NCI-H1694 treated with DMSO at 0.1 percent for 48 hours (cell line): ENCODE measurements around the gene URM1.

Experiments
- DNase-seq: peaks from one replicate; lab custom pipeline; 2025; lab: John Stamatoyannopoulos, UW

The URM1 gene

GRCh38 chr9:128349125-128349524, 22.0 kb upstream of the URM1 start:
- no peak for DNase-seq

GRCh38 chr9:128349772-128350171, 21.4 kb upstream of the URM1 start:
- no peak for DNase-seq

- DNase-seq = no peak
Measured at GRCh38 chr9:128355451-128355850, 15.7 kb upstream of the URM1 start.

- no peak for DNase-seq
Measured at GRCh38 chr9:128358090-128358489, 13.1 kb upstream of the URM1 start.

GRCh38 chr9:128358861-128359260, 12.3 kb upstream of the URM1 start:
- no peak for DNase-seq

- no peak for DNase-seq
Measured at GRCh38 chr9:128360826-128361225, 10.3 kb upstream of the URM1 start.

- DNase-seq = peak; percentile 66
Measured at GRCh38 chr9:128361296-128361985, 9.7 kb upstream of the URM1 start.

- peak; percentile 68 for DNase-seq
Measured at GRCh38 chr9:128361986-128362646, 9.1 kb upstream of the URM1 start.

GRCh38 chr9:128362774-128363173, 8.4 kb upstream of the URM1 start:
- no peak for DNase-seq

- DNase-seq = no peak
Measured at GRCh38 chr9:128365525-128365924, 5.6 kb upstream of the URM1 start.

GRCh38 chr9:128369024-128369706, 2.0 kb upstream of the URM1 start:
- no peak for DNase-seq

- DNase-seq = no peak
Measured at GRCh38 chr9:128370367-128370751, 815 bp upstream of the URM1 start.

- no peak for DNase-seq
Measured at GRCh38 chr9:128371630-128372117, 500 bp downstream of the URM1 start.

GRCh38 chr9:128372188-128372641, 1.0 kb downstream of the URM1 start:
- DNase-seq = no peak

GRCh38 chr9:128372784-128373183, 1.6 kb downstream of the URM1 start:
- DNase-seq = no peak

- no peak for DNase-seq
Measured at GRCh38 chr9:128374221-128374675, 3.1 kb downstream of the URM1 start.

GRCh38 chr9:128375865-128376264, 4.7 kb downstream of the URM1 start:
- DNase-seq = no peak

GRCh38 chr9:128382261-128382660, 11.1 kb downstream of the URM1 start:
- DNase-seq = no peak

- DNase-seq = peak; percentile 41
Measured at GRCh38 chr9:128383007-128383753, 12.0 kb downstream of the URM1 start.

- peak; percentile 2 for DNase-seq
Measured at GRCh38 chr9:128383791-128384190, 12.6 kb downstream of the URM1 start.

- DNase-seq = no peak
Measured at GRCh38 chr9:128384801-128385495, 13.8 kb downstream of the URM1 start.
